ENCODE data around the gene IL31RA.

The IL31RA gene

GRCh38 chr5:55858104-55858503, 6.9 kb downstream of the IL31RA start:
- DNase-seq, result no peak

DNA sequence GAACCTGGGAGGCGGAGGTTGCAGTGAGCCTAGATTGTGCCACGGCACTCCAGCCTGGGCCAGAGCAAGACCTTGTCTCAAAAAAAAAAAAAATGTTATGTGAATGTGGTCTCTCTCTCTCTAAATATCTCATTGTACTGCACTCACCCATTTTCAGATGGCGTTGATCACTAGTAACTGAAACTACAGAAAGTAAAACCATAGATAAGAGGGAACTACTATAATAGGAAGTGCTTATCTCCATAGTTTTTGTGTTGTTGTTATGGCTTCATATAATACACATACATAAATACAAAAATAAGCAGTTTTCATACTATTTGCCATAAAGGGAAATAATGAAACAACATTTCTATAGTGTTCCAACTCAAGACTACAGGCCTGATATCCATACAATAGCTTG, 9.1 kb downstream of the IL31RA start:
- DNase-seq, result no peak

- no peak for DNase-seq
These were observed 9.6 kb downstream of the IL31RA start for GRCh38 chr5:55860709-55861108.

DNA sequence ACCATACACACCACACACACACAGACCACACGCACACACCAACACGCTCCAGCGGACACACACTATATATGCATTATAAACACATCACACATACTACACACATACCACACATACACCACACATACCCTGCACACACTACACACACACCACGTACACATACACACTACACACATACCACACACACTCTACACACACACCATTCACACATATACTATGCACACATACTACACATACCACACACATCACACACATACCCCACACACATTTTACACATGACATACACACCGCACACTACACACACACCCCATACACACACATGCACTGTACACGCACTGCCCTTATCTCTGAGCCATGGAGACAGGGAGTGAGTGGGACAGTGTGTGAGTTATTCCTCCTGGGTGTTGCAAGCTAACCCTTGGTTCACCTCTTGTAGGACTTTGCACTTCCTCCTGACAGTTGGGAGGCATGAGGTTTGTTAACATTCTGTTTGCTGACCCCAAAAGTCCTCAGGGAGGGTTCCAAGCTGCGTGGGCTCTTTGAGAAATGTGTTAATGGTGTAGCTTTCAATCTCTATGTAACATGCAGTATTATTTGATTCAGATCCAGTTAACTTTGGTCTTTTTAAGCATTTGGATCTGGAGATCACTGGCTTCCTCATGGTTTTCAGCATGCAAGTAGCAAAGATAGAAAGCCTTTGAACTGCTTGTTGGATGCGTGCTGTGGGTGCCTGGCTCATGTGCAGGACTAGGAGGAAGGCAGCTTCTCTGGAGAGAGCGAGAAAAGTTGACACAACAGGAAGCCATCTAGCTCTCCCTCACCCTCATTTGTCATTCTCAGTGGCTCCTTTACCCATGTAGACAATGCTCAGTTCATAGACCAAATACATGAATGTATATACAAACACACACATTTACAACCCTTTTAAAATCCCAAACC, 13.7 kb downstream of the IL31RA start:
- no peak for DNase-seq

DNA sequence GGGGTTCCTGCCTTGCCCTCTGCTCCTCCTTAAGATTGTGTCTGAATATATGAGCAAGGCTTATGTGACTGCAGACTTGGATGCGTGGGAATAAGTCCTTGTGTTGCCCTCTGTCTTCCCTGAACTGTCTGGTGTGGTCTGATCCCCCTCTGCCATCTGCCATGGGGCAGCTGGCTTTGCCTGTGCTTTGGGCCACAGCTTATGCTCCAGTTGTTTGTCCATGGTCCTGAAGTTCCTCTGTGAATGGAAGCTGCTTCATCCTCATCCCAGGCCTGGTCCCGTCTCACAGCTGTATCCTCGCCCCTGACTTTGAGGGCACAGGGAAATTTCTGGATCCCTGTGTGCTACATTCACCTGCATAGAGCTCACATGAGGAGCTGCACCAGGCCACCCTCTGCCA, 14.7 kb downstream of the IL31RA start:
- no peak for DNase-seq

- DNase-seq, result no peak
These were observed 15.3 kb downstream of the IL31RA start for GRCh38 chr5:55866485-55866884.

- DNase-seq, result no peak
These were observed 15.8 kb downstream of the IL31RA start for GRCh38 chr5:55866934-55867333.

GRCh38 chr5:55868846-55869245, 17.7 kb downstream of the IL31RA start:
- DNase-seq, result no peak

GRCh38 chr5:55869847-55870246, 18.7 kb downstream of the IL31RA start:
- DNase-seq, result no peak

GRCh38 chr5:55873234-55873633, 22.1 kb downstream of the IL31RA start:
- DNase-seq, result no peak

- DNase-seq, result no peak
These were observed 26.5 kb downstream of the IL31RA start for GRCh38 chr5:55877655-55878054.

DNA sequence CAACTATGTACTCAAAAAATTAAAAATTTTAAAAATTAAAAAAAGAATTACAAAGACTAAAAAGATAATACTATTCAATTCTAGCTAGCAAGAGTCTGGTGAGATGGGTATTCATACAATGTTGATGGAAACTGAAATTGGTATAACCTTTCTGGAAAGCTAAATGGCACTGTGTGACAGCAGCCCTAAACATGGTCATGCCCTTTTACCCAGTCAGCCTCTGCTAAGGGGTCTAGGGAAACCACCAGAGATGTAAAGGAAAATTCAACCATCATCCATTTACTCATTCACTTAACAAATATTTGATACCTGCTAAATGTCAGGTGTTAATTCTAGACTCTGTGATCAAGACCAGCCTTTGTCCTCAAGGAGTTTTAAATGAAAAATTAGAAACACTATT, 29.3 kb downstream of the IL31RA start:
- no peak for DNase-seq

GRCh38 chr5:55885359-55885758, 34.2 kb downstream of the IL31RA start:
- no peak for DNase-seq

- no peak for DNase-seq
These were observed 37.0 kb downstream of the IL31RA start for GRCh38 chr5:55888205-55888604.

DNA sequence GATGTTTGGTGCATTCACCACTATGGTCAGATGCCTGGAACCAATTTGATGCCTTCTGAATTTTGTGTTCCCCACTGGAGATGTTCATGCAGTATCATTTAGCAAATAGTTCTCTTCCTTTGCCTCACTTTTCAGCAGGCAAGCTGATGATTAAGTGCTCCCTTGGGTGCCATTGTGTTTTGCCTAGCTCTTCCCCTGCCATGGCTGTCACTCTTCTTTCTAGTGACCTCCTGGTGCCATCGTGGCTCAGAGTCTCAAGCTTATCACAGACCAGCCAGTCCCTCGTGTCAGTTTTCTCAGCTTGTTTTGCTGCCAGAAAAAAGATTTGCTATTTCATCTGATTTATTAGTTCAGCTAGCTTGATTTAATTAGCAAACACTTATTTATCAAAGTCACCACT, 41.3 kb downstream of the IL31RA start:
- DNase-seq, result no peak

DNA sequence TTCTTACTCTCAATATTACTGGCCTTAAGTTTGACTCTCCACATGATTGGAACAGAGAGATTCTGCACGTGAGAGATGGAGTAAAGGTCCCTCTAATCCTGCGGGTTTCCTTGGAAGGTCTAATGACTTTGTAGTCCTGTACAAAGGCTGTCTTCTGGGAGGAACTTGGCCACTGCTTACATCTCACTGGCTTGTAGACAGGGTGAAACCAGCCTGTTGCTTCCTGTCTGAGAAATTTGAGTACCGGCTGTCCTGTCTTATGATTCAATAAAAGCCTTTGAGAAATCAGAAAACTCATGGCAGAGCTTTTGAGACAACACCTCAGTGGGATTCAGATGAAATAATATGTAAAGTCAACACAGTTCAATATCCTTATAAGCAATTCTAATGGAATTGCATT, 43.0 kb downstream of the IL31RA start:
- no peak for DNase-seq

DNA sequence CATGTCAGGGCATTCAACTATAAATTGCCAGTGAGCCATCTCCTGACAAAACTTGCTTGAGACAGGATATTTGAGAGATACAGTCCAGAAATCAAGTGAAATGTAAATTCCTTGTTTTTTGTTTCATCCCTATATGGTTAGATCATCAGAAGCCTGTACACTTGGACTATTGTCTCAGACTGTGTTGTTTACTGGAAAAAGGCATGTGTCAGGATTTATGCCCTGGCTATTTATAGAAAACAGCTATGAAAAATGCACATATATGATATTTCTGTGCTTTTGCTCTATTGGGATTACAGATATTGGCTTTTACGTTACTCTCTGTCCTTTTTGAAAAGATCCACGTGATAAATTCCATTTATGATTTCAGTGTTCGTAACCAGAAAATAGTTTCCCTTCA, 44.2 kb downstream of the IL31RA start:
- no peak for DNase-seq

DNA sequence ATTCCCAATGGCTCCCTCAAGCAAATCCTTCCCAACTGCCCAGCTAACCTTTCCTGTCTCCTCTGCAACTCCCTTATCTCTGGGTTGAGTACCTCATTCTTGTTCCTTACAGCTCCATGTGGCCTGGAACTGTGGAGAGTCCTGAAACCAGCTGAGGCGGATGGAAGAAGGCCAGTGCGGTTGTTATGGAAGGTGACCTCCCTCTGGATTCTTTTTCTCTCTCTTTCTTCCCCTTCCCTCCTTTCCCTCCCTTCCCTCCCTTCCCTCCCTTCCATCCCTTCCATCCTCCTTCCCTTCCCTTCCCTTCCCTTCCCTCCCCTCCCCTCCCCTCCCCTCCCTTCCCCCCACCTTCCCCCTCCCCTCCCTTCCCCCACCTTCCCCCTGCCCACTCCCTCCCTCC, 45.1 kb downstream of the IL31RA start:
- no peak for DNase-seq

DNA sequence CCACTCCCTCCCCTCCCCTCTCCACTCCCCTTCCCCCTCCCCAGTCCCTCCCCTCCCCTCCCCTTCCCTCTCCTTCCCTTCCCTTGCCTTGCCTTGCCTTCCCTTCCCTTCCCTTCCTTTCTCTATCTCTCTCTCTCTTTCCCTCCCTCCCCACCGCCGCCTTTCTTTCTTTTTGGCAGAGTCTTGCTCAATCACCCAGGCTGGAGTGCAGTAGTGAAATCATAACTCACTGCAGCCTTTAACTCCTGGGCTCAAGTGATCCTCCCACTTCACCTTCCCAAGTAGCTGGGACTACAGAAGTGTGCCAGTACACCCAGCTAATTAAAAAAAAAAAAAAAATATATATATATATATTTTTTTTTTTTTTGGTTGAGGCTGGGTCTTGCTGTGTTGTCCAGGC, 45.5 kb downstream of the IL31RA start:
- DNase-seq, result no peak

- no peak for DNase-seq
These were observed 46.2 kb downstream of the IL31RA start for GRCh38 chr5:55897206-55897894.

GRCh38 chr5:55897905-55898304, 46.7 kb downstream of the IL31RA start:
- DNase-seq, result peak in 1 of 58 donors; percentile 7

GRCh38 chr5:55899344-55899743, 48.2 kb downstream of the IL31RA start:
- DNase-seq, result no peak

GRCh38 chr5:55900068-55900467, 48.9 kb downstream of the IL31RA start:
- DNase-seq, result no peak
